Neural cell (in vitro differentiated cells): ENCODE data around the gene FAM83G.

ENCODE experiments used
- CTCF ChIP-seq: fragments of 450-650 bp; IDR thresholded peaks from 2 replicates; pipeline ENCODE4 v1.5.1; 2014; ENCODE audit warnings: antibody characterized with exemption, mild to moderate bottlenecking, moderate library complexity; ENCODE audit not compliant: poor library complexity, severe bottlenecking
- RAD21 ChIP-seq: fragments of 450-650 bp; conservative IDR thresholded peaks from 2 replicates; pipeline ENCODE4 v1.6.1; 2014; ENCODE audit warnings: antibody characterized with exemption, mild to moderate bottlenecking, moderate library complexity

- TF ChIP-seq CTCF (no peak), RAD21 (no peak)
These were observed 22.7 kb downstream of the FAM83G start for GRCh38 chr17:18981642-18982424.
